ENCODE results near the gene KIF25. TPM values are rescaled to one million over a fixed set of nuclear protein-coding genes. Genes with fewer than 3 reads are reported as not detected.

Gene KIF25
- total RNA-seq, 1 experiment from 2014 or later: 0.28 TPM

DNA sequence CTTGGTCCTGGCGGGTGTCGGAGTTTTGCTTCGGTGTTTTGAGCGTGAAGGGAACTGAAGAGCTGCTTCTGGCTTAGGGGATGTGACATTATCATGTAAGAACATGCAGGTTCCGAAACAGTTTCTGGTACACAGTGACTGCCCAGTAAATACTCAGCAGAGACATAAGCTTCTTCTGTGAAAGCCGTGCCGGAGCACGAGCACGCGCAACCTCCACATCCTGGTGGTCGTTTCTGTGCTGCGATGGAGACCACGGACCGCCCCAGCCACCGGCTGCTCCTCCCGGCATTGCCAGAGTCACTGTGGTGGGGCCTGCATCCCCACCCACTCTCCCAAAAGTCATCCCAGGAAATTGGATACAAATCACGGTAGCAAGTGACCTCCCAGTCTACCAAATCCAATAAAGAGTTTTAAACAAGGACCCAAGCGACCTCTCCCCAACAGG is 18.7 kb downstream of the KIF25 start (continued):
- TF ChIP-seq, protein P1, sequence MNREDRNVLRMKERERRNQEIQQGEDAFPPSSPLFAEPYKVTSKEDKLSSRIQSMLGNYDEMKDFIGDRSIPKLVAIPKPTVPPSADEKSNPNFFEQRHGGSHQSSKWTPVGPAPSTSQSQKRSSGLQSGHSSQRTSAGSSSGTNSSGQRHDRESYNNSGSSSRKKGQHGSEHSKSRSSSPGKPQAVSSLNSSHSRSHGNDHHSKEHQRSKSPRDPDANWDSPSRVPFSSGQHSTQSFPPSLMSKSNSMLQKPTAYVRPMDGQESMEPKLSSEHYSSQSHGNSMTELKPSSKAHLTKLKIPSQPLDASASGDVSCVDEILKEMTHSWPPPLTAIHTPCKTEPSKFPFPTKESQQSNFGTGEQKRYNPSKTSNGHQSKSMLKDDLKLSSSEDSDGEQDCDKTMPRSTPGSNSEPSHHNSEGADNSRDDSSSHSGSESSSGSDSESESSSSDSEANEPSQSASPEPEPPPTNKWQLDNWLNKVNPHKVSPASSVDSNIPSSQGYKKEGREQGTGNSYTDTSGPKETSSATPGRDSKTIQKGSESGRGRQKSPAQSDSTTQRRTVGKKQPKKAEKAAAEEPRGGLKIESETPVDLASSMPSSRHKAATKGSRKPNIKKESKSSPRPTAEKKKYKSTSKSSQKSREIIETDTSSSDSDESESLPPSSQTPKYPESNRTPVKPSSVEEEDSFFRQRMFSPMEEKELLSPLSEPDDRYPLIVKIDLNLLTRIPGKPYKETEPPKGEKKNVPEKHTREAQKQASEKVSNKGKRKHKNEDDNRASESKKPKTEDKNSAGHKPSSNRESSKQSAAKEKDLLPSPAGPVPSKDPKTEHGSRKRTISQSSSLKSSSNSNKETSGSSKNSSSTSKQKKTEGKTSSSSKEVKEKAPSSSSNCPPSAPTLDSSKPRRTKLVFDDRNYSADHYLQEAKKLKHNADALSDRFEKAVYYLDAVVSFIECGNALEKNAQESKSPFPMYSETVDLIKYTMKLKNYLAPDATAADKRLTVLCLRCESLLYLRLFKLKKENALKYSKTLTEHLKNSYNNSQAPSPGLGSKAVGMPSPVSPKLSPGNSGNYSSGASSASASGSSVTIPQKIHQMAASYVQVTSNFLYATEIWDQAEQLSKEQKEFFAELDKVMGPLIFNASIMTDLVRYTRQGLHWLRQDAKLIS (CRISPR knock-in tag; IDR thresholded peaks at IDR 0.05; ENCODE audit: borderline replicate concordance): no peak
- no peak for TF ChIP-seq GTF2I (CRISPR knock-in tag; conservative IDR thresholded peaks at IDR 0.05)

DNA sequence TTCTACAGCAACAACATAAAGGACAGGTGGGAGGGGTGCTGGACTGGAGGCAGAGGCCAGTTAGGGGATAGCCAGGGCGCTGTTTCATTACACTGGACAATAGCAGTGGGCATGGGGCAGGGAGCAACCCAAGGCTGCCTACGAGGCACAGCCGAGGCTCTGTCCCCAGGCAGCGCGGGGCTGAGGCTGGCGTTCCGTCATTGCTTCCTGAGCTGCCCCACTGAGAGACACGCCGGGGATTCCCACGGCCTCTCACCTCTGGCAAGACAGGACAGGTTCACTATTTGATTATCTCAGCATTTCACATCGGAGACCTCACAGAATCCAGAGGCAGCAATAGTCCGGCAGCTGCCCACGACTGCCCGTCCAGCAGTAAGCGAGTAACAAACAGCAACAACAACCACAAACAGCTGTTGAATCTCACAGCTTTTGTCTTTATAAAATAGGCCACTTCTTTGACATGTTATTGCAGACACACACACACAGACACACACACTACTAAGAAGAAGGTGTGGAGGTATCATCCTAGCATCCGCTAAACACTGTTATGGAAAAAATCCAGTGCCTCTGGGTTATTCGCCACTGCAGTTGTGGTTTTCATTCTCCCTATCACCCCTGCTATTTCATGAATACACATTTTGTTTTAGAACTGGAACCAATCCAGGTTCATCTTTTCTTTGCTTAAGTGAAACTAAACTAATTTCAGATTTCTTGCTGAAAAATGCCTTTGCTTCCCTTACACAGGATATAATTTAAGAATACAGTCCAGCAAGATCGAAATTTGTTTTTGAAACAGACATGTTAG is 19.5 kb downstream of the KIF25 start:
- Mint-ChIP-seq H3K27me3 (ENCODE audit: low read depth) (peaks cover 5% of the 10 kb centered on the region; the same call in 1 of the 2 replicates), H3K9me3 (peaks cover 21% of the 10 kb centered on the region)

GRCh38 chr6:168017629-168018028 is 20.2 kb downstream of the KIF25 start:
- Mint-ChIP-seq H3K9me3 (peaks cover 16% of the 10 kb centered on the region), H3K4me1 (peaks cover 14% of the 10 kb centered on the region), H3K4me3 (no peak overlapping the region), H3K27me3 (ENCODE audit: low read depth) (peaks cover 5% of the 10 kb centered on the region; the same call in 1 of the 2 replicates), H3K36me3 (0 out of 2 replicates have a peak, but pooled peaks cover 4% of the 10 kb centered on the region), H3K27ac (no peak overlapping the region)
- ChIA-PET POLR2A (no interaction called here), CTCF (no interaction called here)
- ATAC-seq (no peak), DNase-seq (ENCODE audit: low spot score) (no peak)
- TF ChIP-seq RELA (CRISPR knock-in tag; IDR thresholded peaks at IDR 0.05; ENCODE audit: borderline replicate concordance) (no peak), CBFB (CRISPR knock-in tag; IDR thresholded peaks at IDR 0.05; ENCODE audit: low read depth) (no peak), USF1 (CRISPR knock-in tag; IDR thresholded peaks at IDR 0.05) (no peak), ZNF396 (CRISPR knock-in tag; IDR thresholded peaks at IDR 0.05; ENCODE audit: borderline replicate concordance) (no peak), NR1H2 (CRISPR knock-in tag; IDR thresholded peaks at IDR 0.05) (no peak), NR2C2 (CRISPR knock-in tag; IDR thresholded peaks at IDR 0.05) (no peak), ZNF263 (CRISPR knock-in tag; IDR thresholded peaks at IDR 0.05; ENCODE audit: low read depth) (no peak), IRF2 (CRISPR knock-in tag; IDR thresholded peaks at IDR 0.05; ENCODE audit: borderline replicate concordance, low read depth) (no peak), ZBTB21 (CRISPR knock-in tag; IDR thresholded peaks at IDR 0.05; ENCODE audit: borderline replicate concordance) (no peak)
- TF ChIP-seq, protein P2, sequence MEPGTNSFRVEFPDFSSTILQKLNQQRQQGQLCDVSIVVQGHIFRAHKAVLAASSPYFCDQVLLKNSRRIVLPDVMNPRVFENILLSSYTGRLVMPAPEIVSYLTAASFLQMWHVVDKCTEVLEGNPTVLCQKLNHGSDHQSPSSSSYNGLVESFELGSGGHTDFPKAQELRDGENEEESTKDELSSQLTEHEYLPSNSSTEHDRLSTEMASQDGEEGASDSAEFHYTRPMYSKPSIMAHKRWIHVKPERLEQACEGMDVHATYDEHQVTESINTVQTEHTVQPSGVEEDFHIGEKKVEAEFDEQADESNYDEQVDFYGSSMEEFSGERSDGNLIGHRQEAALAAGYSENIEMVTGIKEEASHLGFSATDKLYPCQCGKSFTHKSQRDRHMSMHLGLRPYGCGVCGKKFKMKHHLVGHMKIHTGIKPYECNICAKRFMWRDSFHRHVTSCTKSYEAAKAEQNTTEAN (CRISPR knock-in tag; IDR thresholded peaks at IDR 0.05): no peak
- TF ChIP-seq, protein P3, sequence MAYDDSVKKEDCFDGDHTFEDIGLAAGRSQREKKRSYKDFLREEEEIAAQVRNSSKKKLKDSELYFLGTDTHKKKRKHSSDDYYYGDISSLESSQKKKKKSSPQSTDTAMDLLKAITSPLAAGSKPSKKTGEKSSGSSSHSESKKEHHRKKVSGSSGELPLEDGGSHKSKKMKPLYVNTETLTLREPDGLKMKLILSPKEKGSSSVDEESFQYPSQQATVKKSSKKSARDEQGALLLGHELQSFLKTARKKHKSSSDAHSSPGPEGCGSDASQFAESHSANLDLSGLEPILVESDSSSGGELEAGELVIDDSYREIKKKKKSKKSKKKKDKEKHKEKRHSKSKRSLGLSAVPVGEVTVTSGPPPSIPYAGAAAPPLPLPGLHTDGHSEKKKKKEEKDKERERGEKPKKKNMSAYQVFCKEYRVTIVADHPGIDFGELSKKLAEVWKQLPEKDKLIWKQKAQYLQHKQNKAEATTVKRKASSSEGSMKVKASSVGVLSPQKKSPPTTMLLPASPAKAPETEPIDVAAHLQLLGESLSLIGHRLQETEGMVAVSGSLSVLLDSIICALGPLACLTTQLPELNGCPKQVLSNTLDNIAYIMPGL (CRISPR knock-in tag; IDR thresholded peaks at IDR 0.05): no peak
- TF ChIP-seq, protein P4, sequence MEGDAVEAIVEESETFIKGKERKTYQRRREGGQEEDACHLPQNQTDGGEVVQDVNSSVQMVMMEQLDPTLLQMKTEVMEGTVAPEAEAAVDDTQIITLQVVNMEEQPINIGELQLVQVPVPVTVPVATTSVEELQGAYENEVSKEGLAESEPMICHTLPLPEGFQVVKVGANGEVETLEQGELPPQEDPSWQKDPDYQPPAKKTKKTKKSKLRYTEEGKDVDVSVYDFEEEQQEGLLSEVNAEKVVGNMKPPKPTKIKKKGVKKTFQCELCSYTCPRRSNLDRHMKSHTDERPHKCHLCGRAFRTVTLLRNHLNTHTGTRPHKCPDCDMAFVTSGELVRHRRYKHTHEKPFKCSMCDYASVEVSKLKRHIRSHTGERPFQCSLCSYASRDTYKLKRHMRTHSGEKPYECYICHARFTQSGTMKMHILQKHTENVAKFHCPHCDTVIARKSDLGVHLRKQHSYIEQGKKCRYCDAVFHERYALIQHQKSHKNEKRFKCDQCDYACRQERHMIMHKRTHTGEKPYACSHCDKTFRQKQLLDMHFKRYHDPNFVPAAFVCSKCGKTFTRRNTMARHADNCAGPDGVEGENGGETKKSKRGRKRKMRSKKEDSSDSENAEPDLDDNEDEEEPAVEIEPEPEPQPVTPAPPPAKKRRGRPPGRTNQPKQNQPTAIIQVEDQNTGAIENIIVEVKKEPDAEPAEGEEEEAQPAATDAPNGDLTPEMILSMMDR (IDR thresholded peaks at IDR 0.05): no peak

More for the DNA sequence above, 19.5 kb downstream of the KIF25 start:
- CTCF ChIA-PET: no interaction called here
- peaks cover 14% of the 10 kb centered on the region for H3K4me1 Mint-ChIP-seq
- peaks cover 7% of the 10 kb centered on the region for H3K36me3 Mint-ChIP-seq
- POLR2A ChIA-PET: interaction anchor here (0.6 kb wide), 1 partner anchor 143 kb away, joined by 6 read pairs; no protein-coding TSS in a partner anchor
- ATAC-seq: no peak
- TF ChIP-seq RELA (CRISPR knock-in tag; IDR thresholded peaks at IDR 0.05; ENCODE audit: borderline replicate concordance) (no peak), NFYB (CRISPR knock-in tag; conservative IDR thresholded peaks at IDR 0.05; ENCODE audit: low read depth) (no peak), GABPB1 (CRISPR knock-in tag; IDR thresholded peaks at IDR 0.05) (no peak), ZNF317 (CRISPR knock-in tag; IDR thresholded peaks at IDR 0.05; ENCODE audit: borderline replicate concordance, low read depth) (no peak)
- TF ChIP-seq, protein P5, sequence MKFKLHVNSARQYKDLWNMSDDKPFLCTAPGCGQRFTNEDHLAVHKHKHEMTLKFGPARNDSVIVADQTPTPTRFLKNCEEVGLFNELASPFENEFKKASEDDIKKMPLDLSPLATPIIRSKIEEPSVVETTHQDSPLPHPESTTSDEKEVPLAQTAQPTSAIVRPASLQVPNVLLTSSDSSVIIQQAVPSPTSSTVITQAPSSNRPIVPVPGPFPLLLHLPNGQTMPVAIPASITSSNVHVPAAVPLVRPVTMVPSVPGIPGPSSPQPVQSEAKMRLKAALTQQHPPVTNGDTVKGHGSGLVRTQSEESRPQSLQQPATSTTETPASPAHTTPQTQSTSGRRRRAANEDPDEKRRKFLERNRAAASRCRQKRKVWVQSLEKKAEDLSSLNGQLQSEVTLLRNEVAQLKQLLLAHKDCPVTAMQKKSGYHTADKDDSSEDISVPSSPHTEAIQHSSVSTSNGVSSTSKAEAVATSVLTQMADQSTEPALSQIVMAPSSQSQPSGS (CRISPR knock-in tag; IDR thresholded peaks at IDR 0.05; ENCODE audit: borderline replicate concordance, low read depth): no peak
- TF ChIP-seq, protein P3 (CRISPR knock-in tag; IDR thresholded peaks at IDR 0.05): no peak
- H3K4me3 Mint-ChIP-seq: no peak overlapping the region
- no peak overlapping the region for H3K27ac Mint-ChIP-seq
- DNase-seq (ENCODE audit: low spot score): no peak

Measured in WTC11 (cell line).